ENCODE data around the gene TRIM34. TPM values are rescaled to one million over a fixed set of nuclear protein-coding genes. Genes with fewer than 3 reads are reported as not detected.

The TRIM34 gene
- total and polyA plus RNA-seq, 10 of the 15 experiments (the other 5 are each of a cell fraction or from before 2014, with no cell fraction given): 16.7 to 51.4 (median 21.5) TPM

DNA sequence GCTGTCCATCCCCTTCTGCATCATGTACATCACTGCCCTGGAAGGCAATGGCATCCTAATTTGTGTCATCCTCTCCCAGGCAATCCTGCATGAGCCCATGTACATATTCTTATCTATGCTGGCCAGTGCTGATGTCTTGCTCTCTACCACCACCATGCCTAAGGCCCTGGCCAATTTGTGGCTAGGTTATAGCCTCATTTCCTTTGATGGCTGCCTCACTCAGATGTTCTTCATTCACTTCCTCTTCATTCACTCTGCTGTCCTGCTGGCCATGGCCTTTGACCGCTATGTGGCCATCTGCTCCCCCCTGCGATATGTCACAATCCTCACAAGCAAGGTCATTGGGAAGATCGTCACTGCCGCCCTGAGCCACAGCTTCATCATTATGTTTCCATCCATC, 43.8 kb upstream of the TRIM34 start:
- ChIA-PET RAD21 (ENCODE audit: unreplicated experiment) (no interaction called here), CTCF (no interaction called here), POLR2A (no interaction called here), SMC1A (ENCODE audit: uncharacterized antibody, unreplicated experiment) (interaction anchor here (1.0 kb wide), 1 partner anchor 21 kb away, joined by 3 read pairs; no protein-coding TSS in a partner anchor)
- Histone ChIP-seq H3K9me3 (replicated peaks; ENCODE audit: control insufficient read depth, insufficient read depth, low read length) (no peaks in the 10 kb centered on the region), H3K9ac (ENCODE audit: control insufficient read depth, insufficient read depth, low read length) (no peak overlapping the region), H3K4me3 (no peak overlapping the region), H3K79me2 (ENCODE audit: control insufficient read depth, insufficient read depth, low read length) (no peaks in the 10 kb centered on the region), H3K36me3 (ENCODE audit: control insufficient read depth in 2 of 2, insufficient read depth in 2 of 2, low read length in 1 of 2) (no peaks in the 10 kb centered on the region), H3K4me1 (ENCODE audit: control insufficient read depth, insufficient read depth, low read length) (no peaks in the 10 kb centered on the region), H3K4me2 (ENCODE audit: control insufficient read depth, insufficient read depth) (no peak overlapping the region), H3K27me3 (replicated peaks in 1 of 2; ENCODE audit: control insufficient read depth in 2 of 2, insufficient read depth in 2 of 2, low read length in 1 of 2) (no peaks in the 10 kb centered on the region), H3K27ac (ENCODE audit: control insufficient read depth, insufficient read depth) (no peak overlapping the region), H4K20me1 (ENCODE audit: control insufficient read depth, insufficient read depth) (no peaks in the 10 kb centered on the region), H2AFZ (ENCODE audit: control insufficient read depth, low read depth, low read length) (no peak overlapping the region)
- no TSS peak for BruUV-seq (replicated peaks)
- ATAC-seq (no peak), DNase-seq (ENCODE audit: low read depth, low spot score) (no peak), FAIRE-seq (no peak)
- 85% methylated on average over 4 of the region's 4 CpGs for WGBS (ENCODE audit: insufficient coverage, insufficient replicate concordance, low lambda C conversion rate, missing lambda C conversion rate)
- intact Hi-C loops (cut with micrococcal nuclease; ENCODE audit: unreplicated experiment): no loop called here
- in situ Hi-C loops (cut with MboI): no loop called here
- TF ChIP-seq, protein P1, sequence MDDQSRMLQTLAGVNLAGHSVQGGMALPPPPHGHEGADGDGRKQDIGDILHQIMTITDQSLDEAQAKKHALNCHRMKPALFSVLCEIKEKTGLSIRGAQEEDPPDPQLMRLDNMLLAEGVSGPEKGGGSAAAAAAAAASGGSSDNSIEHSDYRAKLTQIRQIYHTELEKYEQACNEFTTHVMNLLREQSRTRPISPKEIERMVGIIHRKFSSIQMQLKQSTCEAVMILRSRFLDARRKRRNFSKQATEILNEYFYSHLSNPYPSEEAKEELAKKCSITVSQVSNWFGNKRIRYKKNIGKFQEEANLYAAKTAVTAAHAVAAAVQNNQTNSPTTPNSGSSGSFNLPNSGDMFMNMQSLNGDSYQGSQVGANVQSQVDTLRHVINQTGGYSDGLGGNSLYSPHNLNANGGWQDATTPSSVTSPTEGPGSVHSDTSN (IDR thresholded peaks at IDR 0.05; ENCODE audit: insufficient replicate concordance, low read depth, low read length): no peak
- TF ChIP-seq SIX5 (IDR thresholded peaks at IDR 0.05; ENCODE audit: low read depth, low read length, severe bottlenecking) (no peak), NR2C2 (IDR thresholded peaks at IDR 0.05; ENCODE audit: borderline replicate concordance, control insufficient read depth, insufficient read length, low read depth) (no peak), ESRRA (IDR thresholded peaks at IDR 0.05; ENCODE audit: low read length) (no peak), ZNF622 (IDR thresholded peaks at IDR 0.05) (no peak), BHLHE40 (IDR thresholded peaks at IDR 0.05; ENCODE audit: borderline replicate concordance in 1 of 2, low read depth in 2 of 2, low read length in 1 of 2) (no peak), PML (IDR thresholded peaks at IDR 0.05; ENCODE audit: low read length) (no peak)
- TF ChIP-seq, protein P2, sequence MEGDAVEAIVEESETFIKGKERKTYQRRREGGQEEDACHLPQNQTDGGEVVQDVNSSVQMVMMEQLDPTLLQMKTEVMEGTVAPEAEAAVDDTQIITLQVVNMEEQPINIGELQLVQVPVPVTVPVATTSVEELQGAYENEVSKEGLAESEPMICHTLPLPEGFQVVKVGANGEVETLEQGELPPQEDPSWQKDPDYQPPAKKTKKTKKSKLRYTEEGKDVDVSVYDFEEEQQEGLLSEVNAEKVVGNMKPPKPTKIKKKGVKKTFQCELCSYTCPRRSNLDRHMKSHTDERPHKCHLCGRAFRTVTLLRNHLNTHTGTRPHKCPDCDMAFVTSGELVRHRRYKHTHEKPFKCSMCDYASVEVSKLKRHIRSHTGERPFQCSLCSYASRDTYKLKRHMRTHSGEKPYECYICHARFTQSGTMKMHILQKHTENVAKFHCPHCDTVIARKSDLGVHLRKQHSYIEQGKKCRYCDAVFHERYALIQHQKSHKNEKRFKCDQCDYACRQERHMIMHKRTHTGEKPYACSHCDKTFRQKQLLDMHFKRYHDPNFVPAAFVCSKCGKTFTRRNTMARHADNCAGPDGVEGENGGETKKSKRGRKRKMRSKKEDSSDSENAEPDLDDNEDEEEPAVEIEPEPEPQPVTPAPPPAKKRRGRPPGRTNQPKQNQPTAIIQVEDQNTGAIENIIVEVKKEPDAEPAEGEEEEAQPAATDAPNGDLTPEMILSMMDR (IDR thresholded peaks at IDR 0.05 in 2 of 3, conservative IDR thresholded peaks at IDR 0.05 in 1 of 3; ENCODE audit: control insufficient read depth in 2 of 3, extremely low read depth in 1 of 3, insufficient read depth in 1 of 3, low read depth in 3 of 3, low read length in 3 of 3): no peak
- TF ChIP-seq, protein P3, sequence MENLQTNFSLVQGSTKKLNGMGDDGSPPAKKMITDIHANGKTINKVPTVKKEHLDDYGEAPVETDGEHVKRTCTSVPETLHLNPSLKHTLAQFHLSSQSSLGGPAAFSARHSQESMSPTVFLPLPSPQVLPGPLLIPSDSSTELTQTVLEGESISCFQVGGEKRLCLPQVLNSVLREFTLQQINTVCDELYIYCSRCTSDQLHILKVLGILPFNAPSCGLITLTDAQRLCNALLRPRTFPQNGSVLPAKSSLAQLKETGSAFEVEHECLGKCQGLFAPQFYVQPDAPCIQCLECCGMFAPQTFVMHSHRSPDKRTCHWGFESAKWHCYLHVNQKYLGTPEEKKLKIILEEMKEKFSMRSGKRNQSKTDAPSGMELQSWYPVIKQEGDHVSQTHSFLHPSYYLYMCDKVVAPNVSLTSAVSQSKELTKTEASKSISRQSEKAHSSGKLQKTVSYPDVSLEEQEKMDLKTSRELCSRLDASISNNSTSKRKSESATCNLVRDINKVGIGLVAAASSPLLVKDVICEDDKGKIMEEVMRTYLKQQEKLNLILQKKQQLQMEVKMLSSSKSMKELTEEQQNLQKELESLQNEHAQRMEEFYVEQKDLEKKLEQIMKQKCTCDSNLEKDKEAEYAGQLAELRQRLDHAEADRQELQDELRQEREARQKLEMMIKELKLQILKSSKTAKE (IDR thresholded peaks at IDR 0.05; ENCODE audit: low read depth, poor library complexity, severe bottlenecking): no peak
- TF ChIP-seq, protein P4, sequence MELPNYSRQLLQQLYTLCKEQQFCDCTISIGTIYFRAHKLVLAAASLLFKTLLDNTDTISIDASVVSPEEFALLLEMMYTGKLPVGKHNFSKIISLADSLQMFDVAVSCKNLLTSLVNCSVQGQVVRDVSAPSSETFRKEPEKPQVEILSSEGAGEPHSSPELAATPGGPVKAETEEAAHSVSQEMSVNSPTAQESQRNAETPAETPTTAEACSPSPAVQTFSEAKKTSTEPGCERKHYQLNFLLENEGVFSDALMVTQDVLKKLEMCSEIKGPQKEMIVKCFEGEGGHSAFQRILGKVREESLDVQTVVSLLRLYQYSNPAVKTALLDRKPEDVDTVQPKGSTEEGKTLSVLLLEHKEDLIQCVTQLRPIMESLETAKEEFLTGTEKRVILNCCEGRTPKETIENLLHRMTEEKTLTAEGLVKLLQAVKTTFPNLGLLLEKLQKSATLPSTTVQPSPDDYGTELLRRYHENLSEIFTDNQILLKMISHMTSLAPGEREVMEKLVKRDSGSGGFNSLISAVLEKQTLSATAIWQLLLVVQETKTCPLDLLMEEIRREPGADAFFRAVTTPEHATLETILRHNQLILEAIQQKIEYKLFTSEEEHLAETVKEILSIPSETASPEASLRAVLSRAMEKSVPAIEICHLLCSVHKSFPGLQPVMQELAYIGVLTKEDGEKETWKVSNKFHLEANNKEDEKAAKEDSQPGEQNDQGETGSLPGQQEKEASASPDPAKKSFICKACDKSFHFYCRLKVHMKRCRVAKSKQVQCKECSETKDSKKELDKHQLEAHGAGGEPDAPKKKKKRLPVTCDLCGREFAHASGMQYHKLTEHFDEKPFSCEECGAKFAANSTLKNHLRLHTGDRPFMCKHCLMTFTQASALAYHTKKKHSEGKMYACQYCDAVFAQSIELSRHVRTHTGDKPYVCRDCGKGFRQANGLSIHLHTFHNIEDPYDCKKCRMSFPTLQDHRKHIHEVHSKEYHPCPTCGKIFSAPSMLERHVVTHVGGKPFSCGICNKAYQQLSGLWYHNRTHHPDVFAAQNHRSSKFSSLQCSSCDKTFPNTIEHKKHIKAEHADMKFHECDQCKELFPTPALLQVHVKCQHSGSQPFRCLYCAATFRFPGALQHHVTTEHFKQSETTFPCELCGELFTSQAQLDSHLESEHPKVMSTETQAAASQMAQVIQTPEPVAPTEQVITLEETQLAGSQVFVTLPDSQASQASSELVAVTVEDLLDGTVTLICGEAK (IDR thresholded peaks at IDR 0.05; ENCODE audit: borderline replicate concordance): no peak
- TF ChIP-seq, protein P5, sequence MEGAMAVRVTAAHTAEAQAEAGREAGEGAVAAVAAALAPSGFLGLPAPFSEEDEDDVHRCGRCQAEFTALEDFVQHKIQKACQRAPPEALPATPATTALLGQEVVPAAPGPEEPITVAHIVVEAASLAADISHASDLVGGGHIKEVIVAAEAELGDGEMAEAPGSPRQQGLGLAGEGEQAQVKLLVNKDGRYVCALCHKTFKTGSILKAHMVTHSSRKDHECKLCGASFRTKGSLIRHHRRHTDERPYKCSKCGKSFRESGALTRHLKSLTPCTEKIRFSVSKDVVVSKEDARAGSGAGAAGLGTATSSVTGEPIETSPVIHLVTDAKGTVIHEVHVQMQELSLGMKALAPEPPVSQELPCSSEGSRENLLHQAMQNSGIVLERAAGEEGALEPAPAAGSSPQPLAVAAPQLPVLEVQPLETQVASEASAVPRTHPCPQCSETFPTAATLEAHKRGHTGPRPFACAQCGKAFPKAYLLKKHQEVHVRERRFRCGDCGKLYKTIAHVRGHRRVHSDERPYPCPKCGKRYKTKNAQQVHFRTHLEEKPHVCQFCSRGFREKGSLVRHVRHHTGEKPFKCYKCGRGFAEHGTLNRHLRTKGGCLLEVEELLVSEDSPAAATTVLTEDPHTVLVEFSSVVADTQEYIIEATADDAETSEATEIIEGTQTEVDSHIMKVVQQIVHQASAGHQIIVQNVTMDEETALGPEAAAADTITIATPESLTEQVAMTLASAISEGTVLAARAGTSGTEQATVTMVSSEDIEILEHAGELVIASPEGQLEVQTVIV (IDR thresholded peaks at IDR 0.05; ENCODE audit: borderline replicate concordance, partially characterized antibody): no peak
